Astrocyte of the spinal cord (primary cell): ENCODE data around the gene DYNLT4.

Source experiments
- DNase-seq: peaks from one replicate; pipeline ENCODE4 v3.0.0; 2011; ENCODE audit warnings: low read depth, low spot score
- H3K4me3 ChIP-seq: 2 replicates; pipeline ENCODE4 v1.5.1; 2011; ENCODE audit warnings: low read depth, mild to moderate bottlenecking, low read length, moderate library complexity
- in situ Hi-C: cut with HindIII; loops from 2 replicates; pipeline ENCODE4 v1.10.0; 2017; ENCODE audit warnings: low sequenced_read_pairs
- TF ChIP-seq, protein P1 (sequence below): IDR thresholded peaks from 2 replicates; pipeline ENCODE4 v1.5.1; 2012; ENCODE audit warnings: low read depth, mild to moderate bottlenecking, low read length, inconsistent platforms

DYNLT4 gene

GRCh38 chr1:44835738-44836675 is 28.9 kb upstream of the DYNLT4 start:
- in situ Hi-C loops: no loop called here
- TF ChIP-seq, protein P1, sequence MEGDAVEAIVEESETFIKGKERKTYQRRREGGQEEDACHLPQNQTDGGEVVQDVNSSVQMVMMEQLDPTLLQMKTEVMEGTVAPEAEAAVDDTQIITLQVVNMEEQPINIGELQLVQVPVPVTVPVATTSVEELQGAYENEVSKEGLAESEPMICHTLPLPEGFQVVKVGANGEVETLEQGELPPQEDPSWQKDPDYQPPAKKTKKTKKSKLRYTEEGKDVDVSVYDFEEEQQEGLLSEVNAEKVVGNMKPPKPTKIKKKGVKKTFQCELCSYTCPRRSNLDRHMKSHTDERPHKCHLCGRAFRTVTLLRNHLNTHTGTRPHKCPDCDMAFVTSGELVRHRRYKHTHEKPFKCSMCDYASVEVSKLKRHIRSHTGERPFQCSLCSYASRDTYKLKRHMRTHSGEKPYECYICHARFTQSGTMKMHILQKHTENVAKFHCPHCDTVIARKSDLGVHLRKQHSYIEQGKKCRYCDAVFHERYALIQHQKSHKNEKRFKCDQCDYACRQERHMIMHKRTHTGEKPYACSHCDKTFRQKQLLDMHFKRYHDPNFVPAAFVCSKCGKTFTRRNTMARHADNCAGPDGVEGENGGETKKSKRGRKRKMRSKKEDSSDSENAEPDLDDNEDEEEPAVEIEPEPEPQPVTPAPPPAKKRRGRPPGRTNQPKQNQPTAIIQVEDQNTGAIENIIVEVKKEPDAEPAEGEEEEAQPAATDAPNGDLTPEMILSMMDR: peak; percentile 91
- DNase-seq: peak; percentile 84
- H3K4me3 ChIP-seq: no peak overlapping the region

- TF ChIP-seq, protein P1: no peak
- in situ Hi-C loops: no loop called here
- H3K4me3 ChIP-seq: no peak overlapping the region
These were observed 27.2 kb upstream of the DYNLT4 start for GRCh38 chr1:44834328-44834727.

GRCh38 chr1:44832056-44832705 is 25.0 kb upstream of the DYNLT4 start:
- H3K4me3 ChIP-seq: no peak overlapping the region
- in situ Hi-C loops: no loop called here
- no peak for DNase-seq
- TF ChIP-seq, protein P1: no peak

More at GRCh38 chr1:44834328-44834727, 27.2 kb upstream of the DYNLT4 start:
- no peak for DNase-seq

- H3K4me3 ChIP-seq: no peak overlapping the region
- TF ChIP-seq, protein P1: no peak
- no peak for DNase-seq
- in situ Hi-C loops: no loop called here
These were observed 24.4 kb upstream of the DYNLT4 start for GRCh38 chr1:44831516-44831915.

GRCh38 chr1:44830900-44831304 is 23.8 kb upstream of the DYNLT4 start:
- H3K4me3 ChIP-seq: no peak overlapping the region
- TF ChIP-seq, protein P1: no peak
- no peak for DNase-seq
- in situ Hi-C loops: no loop called here

- H3K4me3 ChIP-seq: no peak overlapping the region
- no peak for DNase-seq
- in situ Hi-C loops: no loop called here
- TF ChIP-seq, protein P1: no peak
These were observed 22.6 kb upstream of the DYNLT4 start for GRCh38 chr1:44829506-44830384.
